Measurements from ENCODE around the gene ARHGEF9.

DNA sequence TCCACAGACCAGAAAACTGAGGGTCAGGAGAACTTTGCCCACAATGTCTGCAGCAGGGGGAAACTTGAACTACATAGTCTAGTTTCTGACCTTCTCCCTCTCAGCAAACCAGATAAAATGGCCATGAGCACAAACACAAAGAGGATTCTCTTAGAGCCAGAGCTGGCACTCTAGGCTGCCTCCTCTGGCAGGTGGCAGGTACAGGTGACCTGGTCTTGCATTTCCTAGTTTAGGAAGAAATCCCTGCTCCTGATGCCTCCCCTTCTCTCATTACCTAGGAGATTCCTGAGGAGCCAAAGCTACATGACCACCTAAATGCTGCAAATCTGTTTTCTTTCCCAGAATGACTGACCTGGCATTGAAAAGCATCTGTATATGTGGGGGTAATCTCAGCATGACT is 45.1 kb downstream of the ARHGEF9 start:
- TF ChIP-seq, protein P1, sequence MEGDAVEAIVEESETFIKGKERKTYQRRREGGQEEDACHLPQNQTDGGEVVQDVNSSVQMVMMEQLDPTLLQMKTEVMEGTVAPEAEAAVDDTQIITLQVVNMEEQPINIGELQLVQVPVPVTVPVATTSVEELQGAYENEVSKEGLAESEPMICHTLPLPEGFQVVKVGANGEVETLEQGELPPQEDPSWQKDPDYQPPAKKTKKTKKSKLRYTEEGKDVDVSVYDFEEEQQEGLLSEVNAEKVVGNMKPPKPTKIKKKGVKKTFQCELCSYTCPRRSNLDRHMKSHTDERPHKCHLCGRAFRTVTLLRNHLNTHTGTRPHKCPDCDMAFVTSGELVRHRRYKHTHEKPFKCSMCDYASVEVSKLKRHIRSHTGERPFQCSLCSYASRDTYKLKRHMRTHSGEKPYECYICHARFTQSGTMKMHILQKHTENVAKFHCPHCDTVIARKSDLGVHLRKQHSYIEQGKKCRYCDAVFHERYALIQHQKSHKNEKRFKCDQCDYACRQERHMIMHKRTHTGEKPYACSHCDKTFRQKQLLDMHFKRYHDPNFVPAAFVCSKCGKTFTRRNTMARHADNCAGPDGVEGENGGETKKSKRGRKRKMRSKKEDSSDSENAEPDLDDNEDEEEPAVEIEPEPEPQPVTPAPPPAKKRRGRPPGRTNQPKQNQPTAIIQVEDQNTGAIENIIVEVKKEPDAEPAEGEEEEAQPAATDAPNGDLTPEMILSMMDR (conservative IDR thresholded peaks at IDR 0.05; ENCODE audit: low read depth, low read length) = no peak
- TF ChIP-seq EZH2phosphoT487 (IDR thresholded peaks at IDR 0.05; ENCODE audit: borderline replicate concordance, low read length) = no peak
